HG02763 (cell line): Measurements from ENCODE around the gene IFT43.

ENCODE experiments used
- ATAC-seq: cut with Tn5 transposase; IDR thresholded peaks from one replicate; pipeline ENCODE4 v1.9.1; 2021; ENCODE audit warnings: mild to moderate bottlenecking, moderate library complexity; ENCODE audit not compliant: unreplicated experiment

Gene IFT43

GRCh38 chr14:75985618-75986438 lies at the start of gene IFT43:
TSS of gene IFT43 (plus strand) at chr14:75985763. CDS start at chr14:75985787, 24 bp downstream.
- ATAC-seq: peak; percentile 74

GRCh38 chr14:75939200-75939599 lies 46.4 kb upstream of the IFT43 start:
- no peak for ATAC-seq

GRCh38 chr14:75941030-75941429 lies 44.5 kb upstream of the IFT43 start:
- no peak for ATAC-seq

GRCh38 chr14:75944607-75945241 lies 40.8 kb upstream of the IFT43 start:
- no peak for ATAC-seq

- ATAC-seq: no peak
These were observed 38.8 kb upstream of the IFT43 start for GRCh38 chr14:75946785-75947184.

GRCh38 chr14:75952489-75952888 lies 33.1 kb upstream of the IFT43 start:
- ATAC-seq: no peak

GRCh38 chr14:75959031-75959430 lies 26.5 kb upstream of the IFT43 start:
- ATAC-seq: no peak

GRCh38 chr14:75960231-75960630 lies 25.3 kb upstream of the IFT43 start:
- no peak for ATAC-seq

- no peak for ATAC-seq
These were observed 23.9 kb upstream of the IFT43 start for GRCh38 chr14:75961662-75962061.

- no peak for ATAC-seq
These were observed 17.7 kb upstream of the IFT43 start for GRCh38 chr14:75967866-75968265.

GRCh38 chr14:75968456-75968855 lies 17.1 kb upstream of the IFT43 start:
- no peak for ATAC-seq

- ATAC-seq: no peak
These were observed 16.4 kb upstream of the IFT43 start for GRCh38 chr14:75969126-75969525.

- no peak for ATAC-seq
These were observed 15.7 kb upstream of the IFT43 start for GRCh38 chr14:75969891-75970290.

- ATAC-seq: no peak
These were observed 14.6 kb upstream of the IFT43 start for GRCh38 chr14:75970989-75971388.

GRCh38 chr14:75971509-75971908 lies 14.1 kb upstream of the IFT43 start:
- no peak for ATAC-seq

GRCh38 chr14:75972801-75973421 lies 12.7 kb upstream of the IFT43 start:
- ATAC-seq: no peak

- ATAC-seq: no peak
These were observed 8.6 kb upstream of the IFT43 start for GRCh38 chr14:75976826-75977581.

GRCh38 chr14:75977582-75977943 lies 8.0 kb upstream of the IFT43 start:
- no peak for ATAC-seq

GRCh38 chr14:75978249-75978731 lies 7.3 kb upstream of the IFT43 start:
- ATAC-seq: no peak

GRCh38 chr14:75979071-75979571 lies 6.4 kb upstream of the IFT43 start:
- no peak for ATAC-seq
